Measurements from ENCODE around the gene GREB1. TPM values are rescaled to one million over a fixed set of nuclear protein-coding genes. Genes with fewer than 3 reads are reported as not detected.

GREB1 gene
- total and polyA plus RNA-seq, 7 experiments from 2014 or later: 0.14 to 0.82 (median 0.25) TPM; not detected in 3

DNA sequence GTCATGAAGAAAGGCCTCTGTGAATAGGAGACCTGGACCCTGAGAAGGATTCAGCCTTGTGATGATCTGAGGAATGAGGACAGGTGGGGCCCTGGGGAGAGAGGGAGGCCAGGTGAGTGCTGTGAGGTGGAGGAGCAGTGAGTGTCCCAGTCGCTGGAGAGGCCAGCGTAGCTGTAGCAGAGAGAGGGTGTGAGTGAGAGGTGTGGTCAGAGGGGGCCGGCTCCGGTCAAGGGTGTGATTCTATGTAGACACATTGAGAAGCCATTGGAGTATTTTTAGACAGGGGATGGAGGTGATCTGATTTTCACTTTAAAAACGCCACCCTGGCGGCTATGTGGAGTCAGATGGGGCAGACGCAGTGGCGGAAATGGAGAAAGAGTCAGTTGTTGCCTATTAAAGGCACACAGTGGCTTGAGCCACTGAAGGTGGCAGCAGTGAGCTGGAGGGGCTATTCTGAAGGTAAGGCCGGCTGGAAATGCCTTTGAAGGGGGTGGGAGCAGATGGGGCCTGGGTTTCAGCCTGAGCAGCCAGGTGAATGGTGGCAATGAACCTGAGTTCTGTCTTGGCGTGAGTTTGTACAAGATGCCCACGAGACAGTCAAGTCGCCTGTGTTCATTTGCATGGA is 55.6 kb downstream of the GREB1 start:
- CTCF ChIA-PET: no interaction called here
- Mint-ChIP-seq H3K4me3 (no peak overlapping the region), H3K9me3 (no peaks in the 10 kb centered on the region), H3K36me3 (no peaks in the 10 kb centered on the region), H3K27me3 (peaks cover 0 to 4% (median 0%) of the 10 kb centered on the region in 5 donors), H3K27ac (no peak overlapping the region), H3K4me1 (peaks cover 0 to under 1% (median 0%) of the 10 kb centered on the region in 7 donors)
- no peak overlapping the region for H3K4me3 ChIP-seq (ENCODE audit: low read length)
- H3K27me3 ChIP-seq (ENCODE audit: control insufficient read depth in 2 of 2, insufficient read depth in 2 of 2, low read length in 2 of 2): peaks cover 0 to 3% of the 10 kb centered on the region in 2 donors
- DNase-seq (no peak), ATAC-seq (no peak)
- no peak overlapping the region for H3K27ac ChIP-seq (ENCODE audit: low read depth, low read length)
- POLR2A ChIA-PET: no interaction called here
- intact Hi-C loops (cut with micrococcal nuclease): loop anchor here (2.0 to 10.0 kb wide), 2 partner anchors 185 to 189 kb away; no protein-coding TSS in a partner anchor
- H3K36me3 ChIP-seq (ENCODE audit: control insufficient read depth in 2 of 3, insufficient read depth in 3 of 3, low read length in 3 of 3): no peaks in the 10 kb centered on the region
- H3K4me1 ChIP-seq (ENCODE audit: control insufficient read depth in 2 of 2, insufficient read depth in 2 of 2, low read length in 2 of 2): no peaks in the 10 kb centered on the region
- H3K9me3 ChIP-seq (ENCODE audit: control insufficient read depth in 2 of 3, low read length in 3 of 3): no peaks in the 10 kb centered on the region

DNA sequence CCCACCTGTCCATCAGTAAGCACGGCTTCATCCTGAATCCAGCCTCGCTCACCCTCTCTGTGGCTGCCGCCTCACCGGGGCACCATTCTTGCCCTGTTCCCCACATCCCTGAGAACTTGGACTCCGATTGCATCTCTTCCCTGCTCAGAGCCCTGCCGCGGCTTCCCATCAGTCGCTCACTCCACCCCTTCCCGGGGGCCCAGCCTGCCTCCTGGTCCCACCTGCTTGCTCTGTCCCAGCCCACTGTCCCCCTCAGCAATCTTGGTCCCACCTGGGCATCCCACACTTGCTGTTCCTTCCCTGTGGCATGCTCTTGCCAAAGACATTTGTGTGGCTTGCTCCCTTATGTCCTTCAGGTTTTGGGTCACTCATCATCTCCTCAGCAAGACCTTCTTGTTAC is 56.3 kb downstream of the GREB1 start:
- CTCF ChIA-PET: interaction anchor here (1.1 kb wide), 1 partner anchor 8 kb away, joined by 5 read pairs; no protein-coding TSS in a partner anchor
- H3K27me3 Mint-ChIP-seq: peaks cover 0 to 4% (median 0%) of the 10 kb centered on the region in 5 donors

DNA sequence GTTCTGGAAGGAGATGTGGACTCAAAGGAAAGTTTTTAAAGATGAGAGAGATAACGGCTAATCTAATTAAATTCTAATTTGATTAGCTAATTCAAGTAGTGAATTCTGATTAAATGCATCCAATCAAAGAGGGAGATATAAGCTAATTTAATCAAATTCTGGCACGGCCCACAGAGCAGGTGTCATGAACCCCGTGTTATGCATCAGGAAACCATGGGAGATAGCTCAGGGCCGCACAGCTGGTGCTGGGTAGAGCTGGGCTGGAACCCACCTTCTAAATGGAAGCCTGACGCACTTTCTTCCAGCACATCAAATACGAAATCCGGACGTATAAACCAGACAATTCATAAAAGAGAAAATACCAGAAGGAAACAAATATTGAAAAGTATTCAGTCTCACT is 57.2 kb downstream of the GREB1 start:
- Mint-ChIP-seq H3K4me1 (no peaks in the 10 kb centered on the region), H3K4me3 (no peak overlapping the region), H3K9me3 (peaks cover 0 to 2% (median 0%) of the 10 kb centered on the region in 11 donors), H3K27ac (no peak overlapping the region), H3K36me3 (no peaks in the 10 kb centered on the region), H3K27me3 (peaks cover 0 to 5% (median 0%) of the 10 kb centered on the region in 5 donors)
- Histone ChIP-seq H3K27me3 (ENCODE audit: control insufficient read depth in 2 of 2, insufficient read depth in 2 of 2, low read length in 2 of 2) (no peaks in the 10 kb centered on the region), H3K9me3 (ENCODE audit: control insufficient read depth in 2 of 3, low read length in 3 of 3) (no peaks in the 10 kb centered on the region), H3K4me3 (ENCODE audit: low read length) (no peak overlapping the region), H3K4me1 (ENCODE audit: control insufficient read depth in 2 of 2, insufficient read depth in 2 of 2, low read length in 2 of 2) (no peaks in the 10 kb centered on the region), H3K27ac (ENCODE audit: low read depth, low read length) (no peak overlapping the region), H3K36me3 (ENCODE audit: control insufficient read depth in 2 of 3, insufficient read depth in 3 of 3, low read length in 3 of 3) (no peaks in the 10 kb centered on the region)
- ATAC-seq (no peak), DNase-seq (no peak)
- intact Hi-C loops (cut with micrococcal nuclease): no loop called here
- POLR2A ChIA-PET: no interaction called here
- CTCF ChIA-PET: interaction anchor here (1.1 kb wide), 1 partner anchor 9 kb away, joined by 5 read pairs; no protein-coding TSS in a partner anchor

More for the DNA sequence above, 56.3 kb downstream of the GREB1 start:
- no peak overlapping the region for H3K27ac Mint-ChIP-seq
- Histone ChIP-seq H3K27ac (ENCODE audit: low read depth, low read length) (no peak overlapping the region), H3K36me3 (ENCODE audit: control insufficient read depth in 2 of 3, insufficient read depth in 3 of 3, low read length in 3 of 3) (no peaks in the 10 kb centered on the region), H3K4me1 (ENCODE audit: control insufficient read depth in 2 of 2, insufficient read depth in 2 of 2, low read length in 2 of 2) (no peaks in the 10 kb centered on the region), H3K9me3 (ENCODE audit: control insufficient read depth in 2 of 3, low read length in 3 of 3) (no peaks in the 10 kb centered on the region), H3K27me3 (ENCODE audit: control insufficient read depth in 2 of 2, insufficient read depth in 2 of 2, low read length in 2 of 2) (peaks cover 0 to 3% of the 10 kb centered on the region in 2 donors), H3K4me3 (ENCODE audit: low read length) (no peak overlapping the region)
- no peak overlapping the region for H3K4me3 Mint-ChIP-seq
- DNase-seq: no peak
- no peaks in the 10 kb centered on the region for H3K4me1 Mint-ChIP-seq
- ATAC-seq: no peak
- H3K9me3 Mint-ChIP-seq: no peaks in the 10 kb centered on the region
- POLR2A ChIA-PET: no interaction called here
- no peaks in the 10 kb centered on the region for H3K36me3 Mint-ChIP-seq
- intact Hi-C loops (cut with micrococcal nuclease): no loop called here

GRCh38 chr2:11592671-11593574 is 59.1 kb downstream of the GREB1 start:
- H3K27me3 ChIP-seq (ENCODE audit: control insufficient read depth in 2 of 2, insufficient read depth in 2 of 2, low read length in 2 of 2): no peaks in the 10 kb centered on the region
- Mint-ChIP-seq H3K4me1 (no peaks in the 10 kb centered on the region), H3K27me3 (peaks cover 0 to 5% (median 0%) of the 10 kb centered on the region in 5 donors), H3K9me3 (peaks cover 0 to 2% (median 0%) of the 10 kb centered on the region in 11 donors), H3K36me3 (no peaks in the 10 kb centered on the region), H3K4me3 (no peak overlapping the region), H3K27ac (no peak overlapping the region)
- DNase-seq: no peak
- H3K36me3 ChIP-seq (ENCODE audit: control insufficient read depth in 2 of 3, insufficient read depth in 3 of 3, low read length in 3 of 3): no peaks in the 10 kb centered on the region
- H3K4me1 ChIP-seq (ENCODE audit: control insufficient read depth in 2 of 2, insufficient read depth in 2 of 2, low read length in 2 of 2): no peaks in the 10 kb centered on the region
- H3K27ac ChIP-seq (ENCODE audit: low read depth, low read length): no peak overlapping the region
- intact Hi-C loops (cut with micrococcal nuclease): no loop called here
- ChIA-PET CTCF (interaction anchor here (0.8 kb wide), 1 partner anchor 22 kb away, joined by 3 read pairs; no protein-coding TSS in a partner anchor), POLR2A (no interaction called here)
- no peak for ATAC-seq
- no peak overlapping the region for H3K4me3 ChIP-seq (ENCODE audit: low read length)
- no peaks in the 10 kb centered on the region for H3K9me3 ChIP-seq (ENCODE audit: control insufficient read depth in 2 of 3, low read length in 3 of 3)

DNA sequence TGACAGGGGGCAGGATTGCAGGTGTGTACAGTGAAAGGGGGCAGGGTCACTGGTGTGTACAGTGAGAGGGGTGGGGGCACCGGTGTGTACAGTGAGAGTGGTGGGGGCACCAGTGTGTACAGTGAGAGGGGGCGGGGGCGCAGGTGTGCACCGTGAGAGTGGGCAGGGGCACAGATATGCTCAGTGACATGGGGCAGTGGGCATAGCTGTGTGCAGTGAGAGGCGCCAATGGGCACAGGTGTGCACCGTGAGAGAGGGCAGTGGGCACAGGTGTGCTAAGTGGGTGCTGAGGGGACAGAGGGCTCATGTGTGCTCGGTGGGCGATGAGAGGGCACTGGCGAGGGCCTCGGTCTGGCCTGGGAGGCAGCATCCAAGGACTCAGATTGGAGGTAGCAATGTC is 63.0 kb downstream of the GREB1 start:
- Mint-ChIP-seq H3K4me1 (no peaks in the 10 kb centered on the region), H3K4me3 (no peak overlapping the region), H3K9me3 (peaks cover 0 to 2% (median 0%) of the 10 kb centered on the region in 11 donors), H3K27ac (no peak overlapping the region), H3K36me3 (no peaks in the 10 kb centered on the region), H3K27me3 (peaks cover 0 to 5% (median 0%) of the 10 kb centered on the region in 5 donors)
- intact Hi-C loops (cut with micrococcal nuclease): no loop called here
- Histone ChIP-seq H3K9me3 (ENCODE audit: control insufficient read depth in 2 of 3, low read length in 3 of 3) (no peaks in the 10 kb centered on the region), H3K36me3 (ENCODE audit: control insufficient read depth in 2 of 3, insufficient read depth in 3 of 3, low read length in 3 of 3) (no peaks in the 10 kb centered on the region), H3K27me3 (ENCODE audit: control insufficient read depth in 2 of 2, insufficient read depth in 2 of 2, low read length in 2 of 2) (no peaks in the 10 kb centered on the region), H3K4me1 (ENCODE audit: control insufficient read depth in 2 of 2, insufficient read depth in 2 of 2, low read length in 2 of 2) (no peaks in the 10 kb centered on the region), H3K27ac (ENCODE audit: low read depth, low read length) (no peak overlapping the region), H3K4me3 (ENCODE audit: low read length) (no peak overlapping the region)
- ChIA-PET POLR2A (no interaction called here), CTCF (no interaction called here)
- DNase-seq (no peak), ATAC-seq (no peak)

DNA sequence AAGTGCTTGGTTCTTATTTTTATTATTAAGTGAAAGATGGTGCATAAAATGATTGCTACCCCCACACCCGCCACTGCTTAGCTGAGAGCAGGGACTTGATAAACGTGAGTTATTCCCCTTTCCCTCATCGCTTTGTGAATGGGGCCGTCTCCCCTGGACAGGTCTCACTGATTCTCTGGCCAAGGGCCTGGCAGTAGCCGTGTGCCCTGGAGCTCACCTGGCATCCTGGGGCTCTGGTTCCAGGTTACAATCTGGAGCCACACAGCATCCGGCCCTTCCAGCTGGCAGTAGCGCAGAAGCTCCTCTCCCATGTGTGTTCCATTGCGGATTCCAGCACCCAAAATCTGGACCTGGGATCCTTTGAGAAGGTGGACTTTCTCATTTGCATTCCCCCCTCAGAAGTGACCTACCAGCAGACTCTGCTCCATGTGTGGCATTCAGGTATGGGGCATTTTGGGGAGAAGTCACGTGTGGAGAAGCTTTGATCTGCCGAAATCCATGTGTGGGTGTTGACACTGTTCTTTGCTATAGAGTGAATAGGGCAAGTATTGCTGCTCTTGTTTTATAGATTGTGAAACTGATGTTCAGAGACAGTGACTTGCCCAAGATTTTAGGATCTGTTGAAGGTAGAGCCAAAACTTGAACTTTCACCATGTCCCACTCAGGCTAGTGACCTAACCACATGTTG is 63.8 kb downstream of the GREB1 start:
- Mint-ChIP-seq H3K4me3 (no peak overlapping the region), H3K27ac (no peak overlapping the region), H3K36me3 (no peaks in the 10 kb centered on the region), H3K9me3 (peaks cover 0 to 2% (median 0%) of the 10 kb centered on the region in 11 donors), H3K4me1 (no peaks in the 10 kb centered on the region), H3K27me3 (peaks cover 0 to 5% (median 0%) of the 10 kb centered on the region in 5 donors)
- Histone ChIP-seq H3K27ac (ENCODE audit: low read depth, low read length) (no peak overlapping the region), H3K4me1 (ENCODE audit: control insufficient read depth in 2 of 2, insufficient read depth in 2 of 2, low read length in 2 of 2) (no peaks in the 10 kb centered on the region), H3K36me3 (ENCODE audit: control insufficient read depth in 2 of 3, insufficient read depth in 3 of 3, low read length in 3 of 3) (no peaks in the 10 kb centered on the region), H3K4me3 (ENCODE audit: low read length) (no peak overlapping the region), H3K9me3 (ENCODE audit: control insufficient read depth in 2 of 3, low read length in 3 of 3) (no peaks in the 10 kb centered on the region), H3K27me3 (ENCODE audit: control insufficient read depth in 2 of 2, insufficient read depth in 2 of 2, low read length in 2 of 2) (no peaks in the 10 kb centered on the region)
- ChIA-PET POLR2A (no interaction called here), CTCF (no interaction called here)
- DNase-seq (no peak), ATAC-seq (no peak)
- intact Hi-C loops (cut with micrococcal nuclease): no loop called here

All from naive thymus-derived CD4-positive, alpha-beta T cell (primary cell).